Measurements from ENCODE around the gene NR1D1. TPM values are rescaled to one million over a fixed set of nuclear protein-coding genes. Genes with fewer than 3 reads are reported as not detected.
"Not testable (repeated sequence)": the region's sequence is repeated elsewhere in the genome, so short reads cannot be mapped to it uniquely, and the experiment has no call there.

NR1D1 gene
- 5.7 TPM for polyA plus RNA-seq (ENCODE audit: insufficient read length)

DNA sequence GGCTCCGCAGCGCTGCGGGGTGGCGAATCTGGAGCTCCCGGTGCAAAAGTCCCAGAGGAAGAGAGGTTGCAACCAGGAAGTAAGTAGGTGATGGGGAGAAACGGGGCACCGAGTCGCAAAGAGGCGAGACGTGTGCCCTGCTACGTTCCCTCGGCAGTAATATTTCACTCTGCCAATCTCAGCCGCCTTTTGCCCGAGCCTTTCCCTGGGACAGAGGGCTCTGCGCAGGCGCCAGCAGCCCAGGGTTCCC is at the start of gene NR1D1:
TSS of gene NR1D1 (minus strand) at position 171 of the 250 bp plus-strand sequence. CDS start 495 bp downstream, outside the sequence.
- DNase-seq (ENCODE audit: low read depth), result no peak

DNA sequence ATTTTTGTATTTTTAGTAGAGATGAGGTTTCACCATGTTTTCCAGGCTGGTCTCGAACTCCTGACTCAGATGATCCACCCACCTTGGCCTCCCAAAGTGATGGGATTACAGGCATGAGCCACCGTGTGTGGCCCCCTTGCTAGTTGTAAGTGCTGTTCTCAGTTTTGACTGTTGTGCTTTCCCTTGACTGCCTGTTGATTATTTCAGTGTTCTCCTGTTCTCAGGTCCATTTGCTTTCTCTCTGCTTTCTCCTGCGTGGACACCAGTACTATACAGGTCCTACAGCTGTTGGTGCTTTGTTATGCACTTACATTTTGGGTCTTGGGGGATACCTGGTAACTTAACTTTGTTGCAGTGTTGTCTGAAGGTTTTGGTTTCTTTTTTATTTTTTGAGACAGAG is 48.1 kb upstream of the NR1D1 start:
- no peak for DNase-seq (ENCODE audit: low read depth)

DNA sequence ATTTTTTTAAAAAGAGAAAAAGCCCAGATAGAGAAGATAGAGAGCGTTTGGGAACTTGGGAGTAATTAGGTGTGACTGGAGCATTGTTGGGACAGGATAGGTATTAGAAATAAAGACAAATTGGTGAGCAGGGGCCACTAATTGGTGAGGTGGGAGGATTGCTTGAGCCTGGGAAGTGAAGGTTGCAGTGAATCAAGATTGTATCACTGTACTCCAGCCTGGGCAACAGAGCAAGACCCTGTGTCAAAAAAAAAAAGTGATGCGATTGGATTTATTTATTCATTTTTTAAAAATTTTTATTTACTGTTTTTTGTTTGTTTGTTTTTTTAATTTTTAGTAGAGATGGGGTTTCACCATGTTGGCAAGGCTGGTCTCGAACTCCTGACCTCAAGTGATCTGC is 45.1 kb upstream of the NR1D1 start:
- no peak for DNase-seq (ENCODE audit: low read depth)

DNA sequence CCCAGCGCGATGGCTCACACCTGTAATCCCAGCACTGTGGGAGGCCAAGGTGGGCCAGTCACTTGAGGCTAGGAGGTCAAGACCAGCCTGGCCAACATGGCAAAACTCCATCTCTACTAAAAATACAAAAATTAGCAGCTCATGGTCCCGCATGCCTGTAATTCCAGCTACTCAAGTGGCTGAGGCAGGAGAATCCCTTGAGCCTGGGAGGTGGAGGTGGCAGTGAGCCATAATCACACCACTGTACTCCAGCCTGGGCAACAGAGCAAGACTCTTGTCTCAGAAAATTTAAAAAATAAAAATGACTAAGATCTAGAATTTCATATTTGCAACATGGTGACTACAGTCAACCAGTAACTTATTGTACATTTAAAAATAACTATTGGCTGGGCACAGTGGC is 42.8 kb upstream of the NR1D1 start:
- DNase-seq (ENCODE audit: low read depth), result not testable (repeated sequence)

DNA sequence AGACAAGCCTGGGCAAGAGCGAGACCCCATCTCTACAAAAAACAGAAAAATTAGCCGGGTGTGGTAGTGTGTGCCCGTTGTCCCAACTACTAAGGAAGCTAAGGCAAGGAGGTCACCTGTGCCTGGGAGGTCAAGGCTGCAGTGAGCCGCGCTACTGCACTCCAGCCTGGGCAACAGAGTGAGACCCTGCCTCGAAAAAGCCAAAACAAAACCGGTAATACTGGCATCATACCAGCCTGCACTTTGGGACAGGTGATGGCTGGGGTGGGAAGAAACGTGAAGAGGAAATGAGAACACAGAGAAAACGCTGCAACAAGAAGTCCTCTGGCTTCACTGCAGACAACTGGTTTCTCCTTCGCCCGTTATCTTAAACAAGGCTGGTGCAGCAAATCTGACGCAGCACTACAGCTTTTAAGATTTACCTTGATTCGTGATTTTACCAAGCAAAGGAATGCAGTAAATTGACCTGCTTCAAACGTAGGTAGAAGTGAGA is 39.2 kb upstream of the NR1D1 start:
- DNase-seq (ENCODE audit: low read depth), result no peak

DNA sequence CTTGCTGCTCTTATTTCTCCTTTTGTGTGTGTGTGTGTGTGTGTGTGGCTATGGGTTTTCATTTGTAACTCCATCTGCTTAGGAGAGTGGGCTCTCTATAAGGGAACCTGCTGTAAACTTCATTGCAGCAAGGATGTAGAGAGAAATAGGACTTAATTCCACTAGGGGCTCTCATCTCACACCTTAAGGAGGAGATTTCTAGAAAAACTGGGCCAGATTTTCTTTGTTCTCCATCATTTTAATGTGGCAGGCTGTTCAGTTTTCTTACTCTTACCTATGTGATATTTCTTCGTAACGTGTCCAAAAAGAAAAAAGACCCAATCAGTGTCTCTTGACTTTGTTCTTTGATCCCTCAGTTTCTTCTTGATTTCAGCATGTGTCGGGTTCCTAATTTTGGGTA is 35.4 kb upstream of the NR1D1 start:
- DNase-seq (ENCODE audit: low read depth), result no peak

DNA sequence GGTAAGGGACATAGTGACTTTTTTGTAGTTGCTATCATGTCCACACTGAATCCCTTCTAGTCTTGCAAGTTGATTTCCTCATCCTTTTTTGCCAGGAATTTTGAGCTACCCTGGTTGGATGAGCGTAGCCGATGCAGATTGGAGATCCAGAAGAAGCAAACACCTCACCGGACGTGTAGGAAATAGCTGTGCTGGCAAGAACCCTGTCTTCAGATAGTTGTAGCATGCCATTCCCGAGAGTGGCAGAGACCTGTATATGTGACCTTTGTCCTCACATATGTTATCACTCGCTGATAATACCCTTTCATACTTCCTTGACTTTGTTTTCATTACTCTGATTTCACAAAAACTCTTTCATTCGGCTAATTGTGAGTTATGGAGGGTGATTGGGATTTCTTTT is 33.8 kb upstream of the NR1D1 start:
- no peak for DNase-seq (ENCODE audit: low read depth)

DNA sequence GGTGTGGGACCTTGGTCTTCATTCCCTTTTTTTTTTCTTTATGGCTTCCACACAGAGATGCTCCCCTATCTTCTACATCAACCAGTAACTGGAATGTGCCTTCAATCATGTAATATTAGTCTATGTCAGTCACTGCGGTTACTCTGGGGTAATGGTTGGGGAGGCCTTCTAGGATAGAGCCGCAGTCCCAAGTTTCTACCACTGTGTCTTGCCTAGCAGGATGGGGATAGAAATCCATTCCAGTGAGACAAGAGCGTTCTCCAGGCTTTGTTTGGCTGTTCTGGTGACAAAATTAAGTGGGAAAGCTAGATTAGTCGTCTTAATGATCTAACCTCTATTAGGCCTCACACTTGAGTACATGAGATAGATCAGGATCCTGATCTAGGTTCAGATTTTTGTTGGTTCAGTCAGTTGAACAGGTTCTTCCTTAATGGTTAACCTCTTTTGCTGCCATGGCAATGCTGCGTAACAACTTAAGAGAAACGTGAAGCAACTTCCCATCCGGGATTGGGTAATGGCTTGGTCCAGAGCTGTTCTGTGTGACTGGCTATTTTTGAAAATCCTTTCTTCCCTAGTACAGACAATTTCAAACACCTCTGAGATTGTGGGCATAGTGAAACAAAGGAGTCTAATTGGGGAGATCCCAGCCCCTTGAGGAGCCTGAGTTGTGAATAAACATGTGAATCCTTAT is 30.1 kb upstream of the NR1D1 start:
- DNase-seq (ENCODE audit: low read depth), result no peak

DNA sequence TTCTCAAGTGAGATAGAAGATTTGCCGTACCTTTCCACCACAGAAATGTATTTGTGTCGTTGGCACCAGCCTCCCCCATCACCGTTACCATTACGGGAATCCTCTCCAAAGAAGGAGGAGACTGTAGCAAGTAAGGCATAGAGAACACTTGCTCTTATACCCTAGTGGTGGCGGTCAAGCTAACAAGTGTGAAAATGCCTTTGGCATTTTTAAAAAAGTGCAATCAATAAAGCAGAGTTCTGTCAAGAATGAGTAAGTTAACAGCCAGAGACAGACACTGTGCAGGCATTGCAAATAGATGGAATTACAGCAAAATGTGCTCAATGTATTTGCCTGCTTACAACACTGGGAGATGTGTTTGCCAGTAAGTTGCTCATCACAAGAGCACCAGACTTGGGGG is 29.1 kb upstream of the NR1D1 start:
- DNase-seq (ENCODE audit: low read depth), result no peak

DNA sequence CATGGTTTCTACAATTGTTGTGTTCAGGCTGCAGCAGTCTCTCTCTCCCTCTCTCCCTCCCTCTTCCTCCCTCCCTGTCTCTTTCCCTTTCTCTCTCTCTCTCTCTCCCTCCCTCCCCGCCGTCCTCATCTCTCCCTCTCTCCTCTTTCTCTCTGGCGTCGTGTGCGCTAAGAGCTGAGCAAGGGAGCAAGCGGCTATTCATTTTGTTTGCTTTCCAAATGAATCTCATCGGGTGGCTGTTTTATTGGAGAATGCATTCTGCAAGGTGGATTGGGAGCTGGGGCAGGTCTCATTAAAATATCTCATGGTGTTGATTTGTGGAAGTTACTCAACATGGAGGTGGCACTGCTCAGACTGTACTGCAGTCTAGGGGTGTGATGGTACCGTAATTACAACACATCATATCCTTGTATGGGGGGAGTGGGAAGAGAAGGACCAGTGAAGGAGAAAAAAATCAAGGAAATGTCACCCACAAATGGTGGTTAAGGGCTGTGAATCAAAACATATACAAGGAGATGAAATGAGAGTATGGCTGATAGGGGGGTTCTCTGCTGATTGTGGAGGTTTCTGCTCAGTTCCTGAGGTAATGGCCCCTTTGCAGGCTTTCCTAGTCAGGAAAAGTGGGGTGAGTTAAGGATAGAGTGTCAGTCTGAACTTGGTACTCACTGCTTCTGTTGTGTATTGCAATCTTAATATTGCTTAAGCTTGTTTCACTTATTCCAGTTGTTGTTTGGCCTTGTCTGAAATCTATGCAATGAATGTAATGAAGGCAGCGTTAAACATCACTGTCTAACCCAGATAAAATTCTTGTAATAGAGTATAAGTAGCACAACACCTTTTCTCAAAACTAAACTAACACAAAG is 24.1 kb upstream of the NR1D1 start:
- no peak for DNase-seq (ENCODE audit: low read depth)

DNA sequence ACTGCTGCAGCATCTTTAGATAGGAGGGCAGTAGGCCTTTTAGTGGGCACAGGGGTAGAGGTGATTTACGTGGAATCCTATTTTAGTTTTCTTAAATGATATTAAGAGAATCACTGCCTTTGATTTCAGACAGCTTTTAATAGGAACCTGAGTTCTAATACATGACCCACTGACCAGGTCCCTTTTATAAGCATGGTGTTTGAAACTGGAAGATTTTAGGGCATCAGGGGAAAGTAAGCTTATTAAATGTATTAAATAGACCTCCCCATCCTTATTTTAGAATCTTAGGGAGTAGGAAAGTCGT is 23.4 kb upstream of the NR1D1 start:
- DNase-seq (ENCODE audit: low read depth), result no peak

DNA sequence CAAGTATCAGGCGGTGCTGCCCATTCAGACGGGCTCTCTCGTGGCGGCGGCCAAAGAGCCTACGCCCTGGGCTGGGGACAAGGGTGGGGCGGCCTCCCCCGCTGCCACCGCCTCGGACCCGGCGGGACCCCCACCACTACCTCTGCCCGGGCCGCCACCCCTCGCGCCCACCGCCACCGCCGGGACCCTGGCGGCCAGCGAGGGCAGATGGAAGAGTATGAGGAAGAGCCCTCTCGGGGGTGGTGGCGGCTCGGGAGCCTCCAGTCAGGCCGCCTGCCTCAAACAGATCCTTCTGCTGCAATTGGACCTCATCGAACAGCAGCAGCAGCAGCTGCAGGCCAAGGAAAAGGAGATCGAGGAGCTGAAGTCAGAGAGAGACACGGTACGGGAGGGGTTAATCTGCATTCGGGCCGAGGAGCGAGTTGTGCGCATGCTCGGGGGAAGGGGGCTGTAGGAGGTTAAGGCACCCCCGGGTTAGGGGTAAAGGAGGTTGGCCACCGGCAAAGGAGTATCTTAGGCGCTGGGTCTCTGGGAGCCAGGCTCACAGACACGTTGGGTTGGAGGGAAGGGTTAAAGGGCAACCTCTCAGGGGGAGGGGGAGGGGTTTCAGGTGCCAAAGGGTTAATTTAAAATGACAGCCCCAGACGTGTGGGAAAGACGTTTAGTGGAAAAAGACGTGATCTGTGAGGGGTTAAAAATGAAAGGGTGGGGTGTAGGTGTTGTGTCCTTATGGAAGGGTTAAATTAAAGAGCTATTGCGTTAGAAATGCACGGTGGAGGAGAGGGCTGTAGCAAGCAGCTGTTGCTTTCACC is 22.8 kb upstream of the NR1D1 start:
- no peak for DNase-seq (ENCODE audit: low read depth)

DNA sequence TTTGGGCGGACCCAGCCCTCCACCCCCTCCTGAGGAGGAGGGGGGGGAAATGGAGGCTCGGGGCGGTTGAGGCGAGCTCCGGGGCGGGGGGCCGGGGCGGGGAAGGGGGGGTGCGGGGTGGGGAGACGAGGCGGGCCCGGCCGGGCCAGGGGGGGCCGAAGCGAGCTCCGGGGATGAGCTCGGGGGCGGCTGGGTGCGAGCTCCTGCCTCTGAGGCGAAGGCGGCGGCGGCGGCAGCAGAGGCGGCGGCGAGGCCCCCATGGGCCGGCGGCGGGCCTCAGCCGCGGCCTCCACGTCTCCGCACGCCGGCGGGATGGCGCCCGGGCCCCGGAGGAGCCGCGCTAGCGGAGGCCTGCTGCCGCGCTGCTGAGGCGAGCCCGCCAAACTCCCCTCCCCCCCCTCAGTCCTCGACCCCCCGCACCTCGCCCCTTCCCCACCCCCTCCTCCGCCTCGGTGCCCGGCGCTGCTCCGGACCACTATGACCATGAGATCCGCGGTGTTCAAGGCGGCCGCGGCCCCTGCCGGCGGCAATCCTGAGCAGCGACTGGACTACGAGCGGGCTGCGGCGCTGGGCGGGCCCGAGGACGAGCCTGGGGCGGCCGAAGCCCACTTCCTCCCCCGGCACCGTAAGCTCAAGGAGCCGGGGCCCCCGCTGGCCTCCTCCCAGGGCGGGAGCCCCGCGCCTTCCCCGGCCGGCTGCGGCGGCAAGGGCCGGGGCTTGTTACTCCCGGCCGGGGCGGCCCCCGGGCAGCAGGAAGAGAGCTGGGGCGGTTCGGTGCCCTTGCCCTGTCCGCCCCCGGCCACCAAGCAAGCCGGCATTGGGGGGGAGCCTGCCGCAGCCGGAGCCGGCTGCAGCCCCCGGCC is 22.0 kb upstream of the NR1D1 start:
- DNase-seq (ENCODE audit: low read depth), result no peak

DNA sequence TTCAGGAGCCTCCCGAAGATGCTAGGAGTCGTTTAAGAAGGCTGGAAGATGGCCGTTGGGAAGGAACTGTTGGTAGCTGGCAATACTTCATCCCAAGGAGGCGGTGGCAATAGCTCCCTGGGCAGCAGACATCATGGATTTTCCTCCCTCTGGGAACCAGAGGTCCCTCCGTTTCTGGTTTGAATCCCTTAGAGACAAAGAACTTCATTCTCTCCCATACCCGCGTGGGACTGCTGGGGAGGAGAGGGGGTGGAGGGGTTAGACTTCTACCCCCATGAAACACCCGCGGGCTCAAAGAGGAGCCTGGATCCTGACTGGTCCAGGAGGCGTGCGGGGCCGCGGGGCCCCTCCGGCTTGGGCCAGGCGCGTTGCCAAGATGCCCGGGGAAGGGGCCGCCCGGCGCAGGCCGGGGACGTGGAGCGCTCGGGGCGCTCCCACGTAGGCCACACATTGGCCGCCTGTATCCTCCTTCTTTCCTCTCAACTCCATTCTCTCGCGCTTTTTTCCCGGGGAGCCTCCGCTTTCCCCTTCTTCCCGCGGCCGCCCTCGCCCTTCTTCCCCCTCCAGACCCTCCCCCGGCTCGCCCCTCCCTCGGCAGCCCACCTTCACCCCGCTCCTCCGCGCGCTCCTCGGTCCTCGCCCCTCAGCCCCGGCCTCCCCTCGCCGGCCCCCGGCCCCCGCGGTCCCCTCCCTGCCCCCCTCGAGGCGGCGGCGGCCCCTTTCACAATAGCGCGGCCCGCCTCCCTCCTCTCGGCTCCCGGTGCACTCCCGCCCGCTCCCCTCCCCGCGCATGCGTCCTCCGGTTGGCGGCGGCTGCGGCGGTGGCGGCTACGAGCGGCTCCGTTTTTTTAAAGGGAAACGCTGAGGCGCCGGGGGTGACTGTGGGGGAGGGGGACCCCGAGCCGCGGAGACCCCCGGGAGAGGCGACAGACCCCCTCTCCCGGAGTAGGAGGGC is 21.1 kb upstream of the NR1D1 start, which contains the start of gene MSL1:
TSS of gene MSL1 (plus strand) at position 791 of the 955 bp plus-strand sequence. CDS start 642 bp downstream, outside the sequence.
- no peak for DNase-seq (ENCODE audit: low read depth)

DNA sequence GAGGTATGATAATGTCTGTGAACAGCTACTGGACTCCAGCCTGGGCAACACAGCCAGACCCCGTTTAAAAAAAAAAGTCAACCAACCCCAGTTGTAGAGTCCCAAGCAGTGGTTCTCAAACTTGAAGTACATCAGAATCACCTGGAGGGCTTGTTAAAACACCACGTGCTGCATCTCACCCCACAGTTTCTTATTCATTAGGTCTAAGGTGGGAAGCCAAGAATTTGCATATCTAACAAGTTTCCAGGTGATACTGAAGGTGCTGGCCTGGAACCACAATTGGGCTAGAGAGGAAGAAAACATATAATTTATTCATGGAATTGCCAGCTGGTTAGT is 14.7 kb upstream of the NR1D1 start:
- no peak for DNase-seq (ENCODE audit: low read depth)

DNA sequence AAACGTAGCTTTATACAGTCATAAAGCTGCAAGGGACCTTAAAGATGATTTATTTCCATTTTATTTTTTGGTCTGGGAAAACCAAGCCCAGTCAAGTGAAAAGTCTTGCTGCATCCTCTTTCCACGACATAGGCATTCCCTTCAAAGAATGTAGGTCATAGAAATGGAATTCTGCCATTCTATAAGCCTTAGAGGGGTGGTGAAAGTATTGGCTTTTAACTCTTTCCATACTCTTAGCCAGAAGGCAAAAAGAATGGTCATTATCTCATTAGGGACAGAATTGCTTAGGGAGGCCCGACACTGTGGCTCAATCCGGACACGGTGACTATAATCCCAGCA is 13.5 kb upstream of the NR1D1 start:
- no peak for DNase-seq (ENCODE audit: low read depth)

DNA sequence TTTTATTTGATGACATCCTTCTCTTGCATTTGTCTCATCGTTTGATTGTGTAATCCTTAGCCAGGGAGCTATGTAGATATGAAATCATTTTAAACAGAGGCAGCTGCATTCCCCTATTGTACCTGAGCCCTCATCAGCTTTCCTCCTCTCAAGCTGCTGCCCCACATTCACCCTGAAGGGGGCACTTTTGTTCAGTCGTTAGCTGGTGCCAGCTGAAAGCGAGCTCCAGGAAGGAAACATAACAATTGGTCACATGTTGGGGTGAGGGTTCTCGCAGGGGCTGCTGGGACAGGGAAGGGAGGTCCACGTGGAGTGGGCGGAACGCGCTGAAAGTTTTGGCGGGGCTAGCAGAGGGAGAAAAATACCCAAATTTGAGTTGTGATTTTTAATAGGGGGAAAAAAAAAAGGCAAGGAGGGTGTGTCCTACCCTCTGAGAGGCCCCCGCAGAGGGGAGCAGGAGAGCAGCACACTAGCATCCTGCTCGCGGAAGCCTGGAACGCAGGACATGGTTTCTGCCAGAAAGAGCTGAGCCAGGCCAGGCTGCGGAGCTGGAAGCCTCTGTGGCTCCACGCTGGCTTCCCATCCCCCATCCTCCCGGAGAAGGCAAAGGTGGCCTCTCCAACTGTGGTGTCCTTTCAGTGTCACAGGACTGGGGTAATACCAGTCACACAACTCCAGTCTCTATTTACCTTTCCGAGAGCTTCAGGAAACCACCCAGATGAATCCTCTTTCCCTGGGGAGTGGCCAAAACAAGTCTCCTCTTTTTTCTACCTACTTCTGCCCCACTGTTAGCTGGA is 12.9 kb upstream of the NR1D1 start:
- peak; percentile 95 for DNase-seq (ENCODE audit: low read depth)

DNA sequence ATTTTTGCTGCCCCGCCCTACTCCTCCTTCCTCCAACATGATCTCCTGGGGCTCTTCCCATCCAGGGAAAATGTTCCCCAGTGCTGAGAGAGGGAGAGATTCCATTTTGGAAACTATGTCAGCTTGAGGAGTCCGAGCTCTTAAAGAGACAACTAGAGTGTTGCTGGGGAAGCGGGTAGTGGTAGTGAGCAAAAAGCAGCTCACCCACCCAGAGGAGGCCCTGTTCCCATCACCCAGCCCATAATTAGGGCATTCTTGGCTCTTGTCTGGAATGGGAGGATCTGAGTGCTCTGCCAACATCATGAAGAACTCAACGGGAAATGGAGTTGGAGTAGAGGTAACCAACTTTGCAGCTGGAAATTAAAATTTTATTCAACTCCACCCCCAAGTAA is 12.3 kb upstream of the NR1D1 start:
- DNase-seq (ENCODE audit: low read depth), result no peak

DNA sequence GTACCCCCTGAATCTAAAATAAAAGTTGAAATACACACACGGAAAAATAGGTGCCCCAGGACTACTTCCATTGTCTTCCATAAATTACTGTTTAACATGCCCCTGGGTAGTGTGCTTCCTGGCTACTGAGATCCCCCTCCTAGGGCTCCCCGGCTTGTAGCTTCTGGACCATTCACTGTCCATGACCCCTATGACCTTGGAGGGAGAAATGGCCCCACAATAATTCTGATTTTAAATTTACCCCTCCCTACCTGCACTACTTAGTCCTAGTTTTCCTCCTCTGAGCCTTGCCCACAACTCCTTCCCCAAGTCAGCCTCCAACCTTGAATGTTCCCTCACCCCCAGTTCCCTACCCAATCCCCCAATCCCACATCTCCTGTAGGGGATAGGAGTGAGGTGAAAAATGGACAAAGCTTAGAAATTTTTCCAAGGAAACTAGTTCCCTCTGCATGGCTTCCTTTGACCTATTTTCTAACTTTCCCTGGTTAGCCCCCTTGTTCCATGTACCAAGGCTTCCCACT is 11.9 kb upstream of the NR1D1 start:
- DNase-seq (ENCODE audit: low read depth), result no peak
